ENCODE results near the gene KCNH2.

KCNH2 gene

DNA sequence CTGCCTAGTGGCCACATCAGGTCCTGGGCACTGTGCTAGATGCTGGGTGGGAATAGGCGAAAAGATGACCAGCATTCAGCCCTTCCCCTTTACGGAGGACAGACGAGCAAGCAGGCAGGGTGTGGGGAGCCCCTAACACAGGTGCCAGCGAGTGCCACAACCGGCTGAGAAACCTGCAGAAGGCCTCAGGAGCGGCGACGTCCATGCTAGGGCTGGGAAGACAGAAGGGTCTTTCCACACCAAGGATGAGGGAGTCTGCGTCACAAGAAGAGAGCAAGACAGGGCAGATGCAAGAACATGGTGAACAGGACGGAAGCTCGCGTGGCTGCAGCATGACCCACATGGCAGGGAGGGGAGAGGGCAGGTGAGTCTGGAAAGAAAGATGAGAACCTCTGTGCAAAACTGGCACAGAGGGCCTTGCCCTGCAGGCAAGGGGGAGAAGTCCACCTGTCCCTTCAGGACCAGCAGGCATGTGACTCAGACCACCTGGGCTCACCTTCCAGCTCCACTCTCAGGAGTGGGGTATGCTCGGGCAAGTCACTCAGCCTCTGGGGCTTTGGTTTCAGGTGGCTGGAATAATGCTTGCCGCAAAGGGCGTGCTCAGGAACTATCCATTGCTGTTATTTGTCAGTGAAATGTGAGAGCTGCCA is 36.6 kb downstream of the KCNH2 start:
- in situ Hi-C loops (cut with HindIII; ENCODE audit: low sequenced_read_pairs), result no loop called here

DNA sequence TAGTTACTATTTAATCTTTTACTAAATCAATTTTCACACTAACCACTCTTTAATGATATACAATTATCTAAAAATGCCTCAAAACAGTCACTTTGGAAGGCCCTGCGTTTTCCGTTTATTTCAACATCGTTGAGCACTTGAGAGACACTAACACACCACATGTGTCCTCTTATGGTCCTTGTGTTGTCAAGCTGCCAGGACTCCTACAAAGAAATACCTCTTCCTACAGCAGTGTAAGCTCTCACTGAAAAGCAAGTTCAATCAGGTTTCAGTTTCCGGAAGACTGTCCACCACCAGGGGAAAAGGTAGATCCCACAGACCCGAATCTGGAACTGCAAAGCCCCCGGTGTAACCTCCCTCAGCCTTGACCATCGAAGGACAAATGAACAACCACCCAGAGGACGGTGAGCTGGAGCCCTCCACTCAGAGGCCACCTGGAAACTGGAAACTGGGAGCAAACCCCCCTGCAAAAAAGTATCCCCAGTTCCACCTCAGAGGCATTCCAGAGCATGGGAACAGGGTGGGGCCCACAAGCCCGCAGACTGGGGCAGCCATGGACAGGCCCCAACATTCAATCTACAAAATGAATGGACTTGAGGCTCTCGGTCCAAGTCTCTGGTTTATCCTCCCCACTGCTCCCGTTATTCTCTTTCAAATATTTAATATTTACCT is 37.6 kb downstream of the KCNH2 start:
- in situ Hi-C loops (cut with HindIII; ENCODE audit: low sequenced_read_pairs), result no loop called here

DNA sequence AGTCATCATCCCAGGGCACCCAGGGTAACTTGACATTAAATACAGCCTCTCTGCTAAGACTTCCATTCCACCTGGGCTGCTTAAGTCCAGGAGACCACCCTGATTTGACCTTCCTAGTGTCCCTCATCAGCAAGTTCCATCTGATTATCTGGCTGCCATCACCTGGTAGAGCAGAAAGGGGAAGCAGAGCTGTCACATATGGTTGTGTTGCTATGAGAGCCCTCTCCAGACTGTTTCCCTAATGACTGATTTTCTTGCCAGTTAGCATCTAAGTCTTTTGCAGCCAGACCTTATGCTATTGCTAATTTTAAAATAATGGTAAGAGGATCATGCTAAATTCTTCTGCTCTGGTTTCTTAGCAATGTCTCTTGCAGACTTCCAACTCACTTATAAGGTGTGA is 38.7 kb downstream of the KCNH2 start:
- in situ Hi-C loops (cut with HindIII; ENCODE audit: low sequenced_read_pairs), result no loop called here

DNA sequence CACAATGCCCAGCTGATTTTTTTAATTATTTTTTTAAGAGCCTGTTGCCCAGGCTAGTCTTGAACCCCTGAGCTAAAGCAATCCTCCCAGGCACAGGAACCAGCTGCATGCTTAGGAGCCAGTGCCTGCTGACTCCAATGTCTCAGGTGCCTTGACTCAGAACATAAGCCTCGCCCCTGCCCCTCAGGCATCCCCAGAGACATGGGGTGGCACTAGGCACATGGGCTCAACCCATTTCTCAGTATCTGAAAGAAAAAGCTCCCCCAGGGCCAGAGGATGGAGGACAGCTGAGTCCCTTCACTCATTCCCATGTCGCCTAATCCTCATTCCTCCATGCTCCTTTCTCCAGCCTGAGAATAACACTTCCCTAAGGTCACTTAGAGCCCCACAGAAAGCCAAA is 39.1 kb downstream of the KCNH2 start:
- in situ Hi-C loops (cut with HindIII; ENCODE audit: low sequenced_read_pairs), result no loop called here

DNA sequence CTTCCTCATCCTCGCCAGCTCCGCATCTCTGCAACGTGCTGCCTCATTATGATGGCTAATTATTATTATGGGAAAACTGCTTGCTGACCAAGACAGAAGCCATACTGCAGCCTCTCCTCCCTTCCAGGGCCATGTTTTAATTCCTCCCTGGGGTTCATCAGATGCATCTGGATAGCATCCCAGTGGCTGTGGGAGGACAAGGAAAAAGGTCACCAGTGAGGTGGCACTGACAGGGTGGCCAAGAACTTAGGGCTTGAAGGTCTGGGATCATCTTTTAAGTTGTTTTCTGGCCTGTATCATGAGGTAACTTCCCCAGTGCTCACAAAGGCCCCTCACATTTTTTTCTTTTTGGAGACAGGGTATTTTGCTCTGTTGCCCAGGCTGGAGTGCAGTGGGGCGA is 39.6 kb downstream of the KCNH2 start:
- in situ Hi-C loops (cut with HindIII; ENCODE audit: low sequenced_read_pairs), result no loop called here

DNA sequence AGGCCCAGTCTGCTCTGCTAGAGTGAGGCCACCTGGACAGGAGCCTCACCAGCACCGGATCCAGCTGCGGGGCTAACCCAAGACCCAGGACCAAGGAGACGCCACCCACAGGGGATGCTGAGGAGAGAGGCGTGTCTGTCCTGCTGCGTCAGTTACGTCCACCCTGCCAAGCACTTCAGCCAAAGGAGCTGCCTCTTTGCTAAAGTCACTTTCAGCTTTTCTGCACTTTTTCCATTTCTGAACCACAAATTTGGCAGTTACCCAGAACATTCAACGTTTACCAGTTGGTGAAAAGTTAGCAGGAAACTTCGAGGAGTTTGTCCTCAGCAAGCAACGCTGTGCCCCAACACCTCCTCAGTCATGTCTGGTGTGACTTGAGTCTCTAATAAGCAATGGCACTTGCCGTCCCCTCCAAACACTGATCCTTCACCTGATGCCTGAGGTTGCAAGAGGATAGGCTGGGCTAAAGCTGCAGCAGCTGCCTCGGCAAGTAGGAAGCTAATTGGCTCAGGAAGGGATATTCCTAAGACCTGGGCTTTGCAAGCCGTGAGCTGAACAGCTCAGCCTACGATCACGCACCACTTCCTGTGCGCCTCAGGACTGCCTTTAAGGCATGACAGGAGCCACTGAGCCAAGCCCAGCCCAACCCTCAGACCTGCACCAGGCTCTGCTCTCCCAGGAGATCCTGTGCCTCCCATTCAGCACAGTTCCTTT is 40.1 kb downstream of the KCNH2 start:
- in situ Hi-C loops (cut with HindIII; ENCODE audit: low sequenced_read_pairs), result no loop called here

DNA sequence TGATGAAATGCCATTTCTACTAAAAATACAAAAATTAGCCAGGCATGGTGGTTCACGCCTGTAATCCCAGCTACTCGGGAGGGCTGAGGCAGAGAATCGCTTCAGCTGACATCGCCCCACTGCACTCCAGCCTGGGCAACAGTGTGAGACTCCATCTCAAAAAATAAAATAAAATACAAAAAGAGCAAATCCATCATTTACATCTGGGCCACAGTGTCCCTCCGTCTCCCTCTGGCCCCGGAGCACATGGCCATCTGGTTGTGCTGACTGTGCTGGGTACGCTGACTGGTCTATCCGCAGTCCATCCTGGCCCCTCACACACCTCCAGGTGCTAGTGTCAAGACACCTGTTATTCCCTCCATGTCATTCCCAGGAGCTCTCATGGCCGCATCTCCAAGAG is 42.1 kb downstream of the KCNH2 start:
- in situ Hi-C loops (cut with HindIII; ENCODE audit: low sequenced_read_pairs), result no loop called here

DNA sequence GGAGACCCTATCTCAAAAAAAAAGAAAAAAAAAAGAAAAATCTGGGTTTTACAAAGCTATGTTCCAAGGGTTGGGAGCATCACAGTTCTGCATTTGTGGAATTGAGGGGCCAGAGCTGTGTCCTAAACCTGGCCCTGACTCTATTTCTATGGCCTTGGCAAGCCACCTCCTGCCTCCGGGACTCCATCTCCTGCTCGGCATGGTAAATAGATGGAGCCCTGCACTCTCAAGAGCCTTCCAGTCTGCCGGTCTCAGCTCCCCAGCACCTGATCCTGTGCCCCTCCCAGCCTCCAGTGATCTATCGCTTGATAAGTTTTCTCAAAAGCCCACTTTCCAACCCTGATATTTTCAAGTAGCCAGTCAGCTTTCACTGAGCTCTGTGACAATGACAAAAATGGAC is 43.0 kb downstream of the KCNH2 start:
- in situ Hi-C loops (cut with HindIII; ENCODE audit: low sequenced_read_pairs), result no loop called here

DNA sequence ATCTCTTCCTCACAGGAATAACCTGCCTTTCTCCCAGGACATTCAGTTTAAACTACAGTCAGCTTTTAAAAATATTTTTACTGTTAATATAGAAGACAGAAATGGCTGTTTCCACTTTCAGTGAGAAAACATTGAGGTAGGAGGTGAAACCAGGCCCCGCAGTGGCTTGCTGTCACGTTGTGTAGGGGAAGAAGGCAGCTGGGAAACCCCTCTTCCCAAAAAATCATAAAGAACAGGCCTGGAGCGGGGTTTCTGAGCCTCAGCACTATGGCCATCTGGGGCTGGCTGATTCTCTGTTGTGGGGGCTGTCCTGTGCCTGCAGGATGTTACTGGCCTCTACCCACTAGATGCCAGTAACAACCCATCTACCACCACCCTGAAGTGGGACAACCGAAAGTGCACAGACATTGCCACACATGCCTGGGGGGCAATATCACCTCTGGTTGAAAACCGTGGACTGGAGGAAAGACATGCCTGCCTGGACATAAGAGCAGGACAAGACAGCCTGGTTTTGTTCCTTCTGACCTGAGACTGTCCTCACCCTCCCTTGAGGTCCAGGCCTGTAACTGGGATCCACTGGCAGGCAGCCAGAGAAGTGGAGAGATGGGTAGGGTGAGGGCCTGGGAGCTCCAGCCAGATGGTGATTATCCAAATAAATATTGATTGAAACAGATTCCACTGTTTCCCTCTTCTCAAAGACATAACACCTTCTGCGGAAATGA is 43.9 kb downstream of the KCNH2 start:
- in situ Hi-C loops (cut with HindIII; ENCODE audit: low sequenced_read_pairs), result loop anchor here (5.0 kb wide), 1 partner anchor 68 kb away; no protein-coding TSS in a partner anchor

DNA sequence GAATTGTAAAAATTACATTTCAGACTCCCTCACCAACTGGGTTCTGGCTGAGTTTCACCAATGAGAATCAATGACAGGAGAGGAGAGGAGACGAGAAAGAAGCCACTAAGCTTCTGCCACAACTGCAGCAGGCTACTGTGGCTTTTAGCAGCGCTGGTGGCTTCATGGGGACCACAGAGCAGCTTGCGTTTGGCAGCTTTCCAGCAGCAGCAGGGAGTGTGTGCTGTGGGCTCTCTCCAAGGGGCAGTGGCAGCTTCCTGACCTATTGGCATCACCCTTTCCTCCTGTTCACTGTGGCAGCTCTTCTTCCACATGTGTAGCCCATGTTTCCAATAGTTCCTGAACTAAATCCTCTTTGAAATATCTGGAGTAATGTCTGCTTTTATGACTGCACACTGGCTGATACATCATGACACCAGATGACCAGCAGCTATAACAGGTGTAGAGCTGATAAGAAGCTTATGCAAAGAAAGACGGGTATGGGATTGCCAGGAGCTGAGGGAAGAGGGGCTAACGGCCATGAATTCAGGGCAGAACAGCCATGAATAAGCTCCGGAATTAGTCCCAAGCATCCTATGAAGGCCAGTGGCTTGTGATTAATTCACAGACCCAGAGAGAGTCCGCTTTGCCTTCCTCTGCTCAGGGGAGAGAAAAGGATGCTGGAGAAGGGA is 46.8 kb downstream of the KCNH2 start:
- in situ Hi-C loops (cut with HindIII; ENCODE audit: low sequenced_read_pairs), result loop anchor here (5.0 kb wide), 1 partner anchor 71 kb away; no protein-coding TSS in a partner anchor

DNA sequence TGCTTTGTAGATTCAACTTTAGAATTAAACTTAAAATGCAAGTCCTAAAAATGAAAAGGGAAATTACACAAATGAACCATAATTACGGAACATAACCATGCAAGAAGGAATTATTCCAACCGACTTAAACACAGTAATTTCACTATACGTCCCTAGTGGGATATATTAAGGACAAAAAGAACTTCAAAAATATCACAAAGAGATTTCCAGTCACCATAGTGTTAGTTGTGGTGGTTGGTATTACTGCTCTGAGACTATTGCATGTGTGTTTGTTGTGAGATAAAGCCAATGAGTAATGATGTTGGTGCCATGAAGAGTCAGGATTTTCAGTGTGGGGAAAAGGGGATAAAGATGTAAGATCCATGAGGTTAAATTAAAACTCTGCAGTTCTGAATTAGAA is 49.6 kb downstream of the KCNH2 start:
- in situ Hi-C loops (cut with HindIII; ENCODE audit: low sequenced_read_pairs), result no loop called here

DNA sequence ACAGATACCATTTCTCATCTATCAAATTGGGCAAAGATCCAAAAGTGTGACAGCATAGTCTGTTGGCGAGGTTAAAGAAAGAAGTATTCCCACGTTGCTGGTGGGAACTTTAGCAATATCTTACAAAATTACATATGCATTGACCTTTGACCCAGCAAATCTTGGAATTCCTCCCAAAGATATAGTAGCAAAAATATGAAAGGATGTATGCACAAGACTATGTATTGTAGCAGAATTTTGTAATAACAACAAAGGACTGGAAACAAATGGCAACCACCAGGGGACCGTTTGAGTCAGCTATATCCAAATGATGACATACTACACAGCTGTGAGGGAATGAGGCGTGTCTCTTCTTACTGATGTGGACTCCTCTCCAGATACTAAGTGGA is 50.2 kb downstream of the KCNH2 start:
- in situ Hi-C loops (cut with HindIII; ENCODE audit: low sequenced_read_pairs), result no loop called here

DNA sequence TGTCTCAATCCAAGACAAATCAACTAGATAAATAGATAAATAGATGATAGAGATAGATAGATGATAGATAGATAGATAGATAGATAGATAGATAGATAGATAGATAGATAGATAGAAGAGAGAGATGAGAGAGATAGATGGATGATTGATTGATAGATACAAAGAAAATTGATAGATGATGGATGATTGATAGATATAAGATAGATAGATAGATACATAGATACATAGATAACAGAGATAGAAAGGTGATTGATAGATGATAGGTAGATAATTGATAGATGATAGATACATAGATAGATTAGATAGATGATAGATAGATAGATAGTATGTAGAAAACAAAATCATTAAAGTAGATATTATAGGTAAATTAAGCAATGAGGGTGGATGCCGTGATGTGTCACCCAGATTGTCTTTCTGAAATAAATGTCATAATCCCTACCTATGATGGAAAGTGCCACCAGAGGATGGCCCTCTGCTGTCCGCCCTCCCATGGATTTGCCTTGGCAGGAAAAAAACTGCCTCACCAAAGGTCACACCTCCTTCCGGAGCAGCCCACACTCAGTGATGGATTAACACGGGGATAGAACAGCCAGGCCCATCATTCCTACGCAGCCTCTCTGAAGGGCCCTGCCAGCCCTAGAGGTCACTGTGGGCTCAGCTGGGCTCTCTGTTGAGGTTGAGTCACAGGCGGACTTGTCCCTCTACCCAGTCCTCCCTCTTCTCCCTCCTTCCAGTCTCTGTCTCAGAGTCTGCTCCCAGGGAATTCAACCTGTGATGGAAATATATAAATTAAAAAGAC is 50.8 kb downstream of the KCNH2 start:
- in situ Hi-C loops (cut with HindIII; ENCODE audit: low sequenced_read_pairs), result no loop called here

DNA sequence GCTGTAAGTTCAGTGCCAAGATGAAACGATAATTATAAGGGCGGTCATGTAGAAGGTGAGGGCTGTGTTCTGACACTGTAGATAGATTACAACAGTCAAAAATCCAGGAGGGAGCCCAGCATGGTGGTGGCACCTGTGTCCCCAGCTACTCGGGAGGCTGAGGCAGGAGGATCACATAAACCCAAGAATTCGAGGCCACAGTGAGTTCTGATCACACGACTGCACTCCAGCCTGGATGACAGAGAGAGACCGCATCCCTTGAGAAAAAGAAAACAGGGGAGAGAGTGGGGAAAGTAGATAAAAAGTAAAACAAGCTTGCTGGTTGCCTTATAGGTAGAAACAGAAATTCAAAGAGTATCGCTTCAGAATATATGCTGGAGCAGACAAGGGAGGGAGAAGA is 52.1 kb downstream of the KCNH2 start:
- in situ Hi-C loops (cut with HindIII; ENCODE audit: low sequenced_read_pairs), result no loop called here

DNA sequence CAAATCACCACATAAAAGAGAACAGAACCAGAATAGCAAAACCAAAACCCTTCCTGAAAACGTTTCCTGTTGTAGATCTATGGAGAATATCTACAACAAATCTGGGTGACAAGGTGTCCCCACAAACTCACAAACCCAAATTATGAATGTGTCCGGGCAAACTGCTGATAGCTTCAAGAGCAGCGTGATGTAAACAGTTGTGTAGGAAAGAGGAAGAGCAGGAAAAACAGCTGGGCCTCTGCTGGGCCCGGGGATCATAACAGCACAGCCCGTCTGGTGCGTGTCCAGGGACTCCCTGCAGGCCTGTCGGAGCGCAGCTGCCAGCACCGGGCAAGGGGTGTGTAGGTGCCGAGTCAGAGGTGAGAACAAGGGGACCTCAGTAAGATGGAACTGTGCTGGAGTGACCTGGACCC is 53.7 kb downstream of the KCNH2 start:
- in situ Hi-C loops (cut with HindIII; ENCODE audit: low sequenced_read_pairs), result no loop called here

DNA sequence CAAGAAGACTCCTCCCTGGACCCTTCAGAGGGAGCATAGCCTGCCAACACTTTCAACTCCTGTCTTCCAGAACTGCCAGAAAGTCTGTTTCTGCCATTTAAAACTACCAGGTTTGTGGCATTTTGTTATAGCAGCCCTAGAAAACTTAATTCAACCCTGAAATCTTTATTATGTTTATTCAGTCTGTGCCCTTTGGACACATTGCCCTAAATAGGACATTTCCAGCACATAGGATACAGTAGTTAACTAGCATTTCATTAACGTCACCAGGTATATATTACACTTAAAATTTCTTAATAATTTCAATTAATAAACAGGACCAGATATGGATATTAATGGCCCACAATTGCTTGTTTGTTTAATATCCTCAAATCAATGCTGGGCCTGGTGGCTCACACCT is 54.3 kb downstream of the KCNH2 start:
- in situ Hi-C loops (cut with HindIII; ENCODE audit: low sequenced_read_pairs), result no loop called here

DNA sequence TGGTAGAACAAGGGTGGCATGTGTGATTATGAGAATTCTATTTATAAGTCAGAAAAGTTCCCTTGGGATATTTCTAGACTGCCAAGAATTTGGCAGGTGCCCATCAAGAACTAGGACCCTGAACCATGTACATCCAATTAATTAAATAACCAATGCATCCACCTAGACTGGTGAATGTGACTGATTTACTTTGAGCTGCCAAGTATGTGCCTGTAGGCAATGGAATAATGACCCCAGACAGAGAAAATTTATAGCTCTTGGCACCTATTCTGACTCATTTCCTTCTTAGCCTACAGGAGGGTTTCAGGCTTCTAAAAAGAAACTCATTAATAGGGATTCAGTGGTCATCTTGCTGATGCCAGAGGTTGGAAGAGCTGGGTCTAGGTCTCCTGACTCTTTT is 54.9 kb downstream of the KCNH2 start:
- in situ Hi-C loops (cut with HindIII; ENCODE audit: low sequenced_read_pairs), result no loop called here

DNA sequence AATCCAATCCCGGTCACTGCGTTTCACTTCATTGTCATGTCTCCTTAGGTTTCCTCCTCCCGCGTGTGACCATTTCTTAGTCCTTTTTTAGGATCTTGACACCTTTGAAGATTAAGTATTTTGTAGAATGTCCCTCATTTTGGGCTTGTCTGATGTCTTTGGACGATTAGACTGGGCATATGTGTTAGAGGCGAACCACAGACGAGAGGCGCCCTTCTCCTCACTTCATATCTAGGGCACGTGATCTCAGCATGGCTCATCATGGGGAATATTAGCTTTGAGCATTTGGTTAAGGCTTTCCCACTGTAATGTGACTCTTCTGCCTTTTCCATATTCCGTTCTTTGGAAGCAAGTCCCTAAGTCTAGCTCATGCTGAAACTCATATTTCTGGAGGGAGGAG is 59.0 kb downstream of the KCNH2 start:
- in situ Hi-C loops (cut with HindIII; ENCODE audit: low sequenced_read_pairs), result loop anchor here (10.0 kb wide), 1 partner anchor 56 kb away; the partner anchor contains the start of gene KCNH2

DNA sequence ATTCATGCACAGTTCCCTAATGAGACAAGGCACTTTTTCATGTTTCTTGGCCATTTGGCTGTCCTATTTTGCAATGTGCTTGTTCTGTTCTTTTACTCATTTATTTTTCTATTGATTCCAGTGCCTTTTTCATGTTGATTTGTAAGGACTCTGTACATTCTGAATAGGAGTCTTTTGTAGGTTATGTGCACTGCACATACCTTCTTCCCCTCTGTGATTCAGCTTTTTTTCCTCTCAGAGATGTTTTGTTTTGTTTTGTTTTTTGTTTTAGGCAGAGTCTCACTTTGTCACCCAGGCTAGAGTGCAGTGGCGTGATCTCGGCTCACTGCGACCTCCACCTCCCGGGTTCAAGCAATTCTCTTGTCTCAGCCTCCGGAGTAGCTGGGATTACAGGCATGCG is 59.7 kb downstream of the KCNH2 start:
- in situ Hi-C loops (cut with HindIII; ENCODE audit: low sequenced_read_pairs), result loop anchor here (10.0 kb wide), 1 partner anchor 56 kb away; the partner anchor contains the start of gene KCNH2

DNA sequence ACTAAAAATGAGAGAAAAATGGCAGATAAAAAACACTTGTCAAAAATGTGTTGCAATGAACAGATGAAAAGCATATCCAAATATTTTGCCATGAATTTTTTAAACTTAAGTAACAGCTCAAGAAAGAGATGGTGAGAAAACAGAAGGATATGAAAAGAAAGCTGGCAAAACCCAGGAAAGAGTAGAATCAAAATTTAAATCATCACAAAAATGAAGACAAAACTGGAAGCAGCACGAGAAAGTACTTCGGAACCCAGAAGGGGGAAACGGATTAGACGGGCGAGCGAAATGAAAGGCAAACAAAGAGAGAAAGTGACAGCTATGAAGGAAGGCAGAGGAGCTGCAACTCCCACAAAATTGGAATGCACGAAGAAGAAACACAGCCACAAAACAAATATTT is 60.2 kb downstream of the KCNH2 start:
- in situ Hi-C loops (cut with HindIII; ENCODE audit: low sequenced_read_pairs), result loop anchor here (10.0 kb wide), 1 partner anchor 57 kb away; the partner anchor contains the start of gene KCNH2
